Measurements from ENCODE around the gene FDXR.

FDXR gene

GRCh38 chr17:74848656-74849399 lies 24.0 kb downstream of the FDXR start:
- Mint-ChIP-seq H3K27ac (no peak overlapping the region), H3K4me3 (no peak overlapping the region), H3K4me1 (ENCODE audit: low read depth) (peaks cover 9% of the 10 kb centered on the region), H3K27me3 (ENCODE audit: low read depth) (peaks cover 26% of the 10 kb centered on the region), H3K36me3 (ENCODE audit: low read depth) (peaks cover 3% of the 10 kb centered on the region), H3K9me3 (no peaks in the 10 kb centered on the region)

- Mint-ChIP-seq H3K36me3 (ENCODE audit: low read depth) (peaks cover 3% of the 10 kb centered on the region), H3K27ac (no peak overlapping the region), H3K9me3 (no peaks in the 10 kb centered on the region), H3K27me3 (ENCODE audit: low read depth) (peaks cover 25% of the 10 kb centered on the region), H3K4me1 (ENCODE audit: low read depth) (no peaks in the 10 kb centered on the region), H3K4me3 (no peak overlapping the region)
These were observed 26.2 kb downstream of the FDXR start for GRCh38 chr17:74846621-74847020.

GRCh38 chr17:74843352-74843627 lies 29.5 kb downstream of the FDXR start:
- Mint-ChIP-seq H3K9me3 (no peaks in the 10 kb centered on the region), H3K4me3 (no peak overlapping the region), H3K27me3 (ENCODE audit: low read depth) (peaks cover 25% of the 10 kb centered on the region), H3K27ac (no peak overlapping the region), H3K4me1 (ENCODE audit: low read depth) (peaks cover 7% of the 10 kb centered on the region), H3K36me3 (ENCODE audit: low read depth) (peaks cover 3% of the 10 kb centered on the region)

DNA sequence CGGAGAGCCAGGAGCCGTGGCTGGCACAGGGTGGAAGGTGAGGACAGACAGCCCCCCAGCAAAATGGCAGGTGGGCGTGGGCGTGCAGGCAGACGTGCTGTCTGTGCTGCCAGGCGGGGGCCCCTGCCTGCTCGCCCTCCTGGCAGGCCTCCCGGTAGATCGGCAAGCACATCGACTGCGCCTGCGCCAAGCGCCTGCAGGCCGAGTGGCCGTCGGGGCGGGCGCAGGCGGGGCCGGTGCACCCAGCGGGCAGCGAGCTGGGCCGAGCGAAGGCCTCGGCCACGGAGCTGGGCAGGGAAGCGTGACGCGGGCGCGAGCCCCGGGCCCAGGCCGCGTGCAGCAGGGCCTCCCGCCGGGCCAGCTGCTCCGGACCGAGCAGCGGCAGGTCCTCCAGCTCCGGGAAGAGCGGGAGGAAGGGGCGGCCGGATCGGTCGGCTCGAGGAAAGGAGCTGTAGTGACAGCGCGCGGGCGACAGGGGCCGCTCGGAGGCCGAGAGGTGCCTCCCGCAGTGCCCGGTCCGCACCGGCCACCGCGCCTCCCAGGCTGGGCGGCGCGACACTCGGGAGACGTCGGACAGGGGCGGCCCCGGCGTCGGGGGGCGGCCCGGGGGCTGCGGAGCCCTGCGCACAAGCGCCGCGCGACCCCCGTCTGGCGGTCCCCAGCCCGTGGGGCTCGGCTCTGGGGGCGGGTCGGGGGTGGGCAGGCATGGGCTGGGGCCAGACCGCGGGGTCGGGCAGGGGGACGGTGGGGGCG lies 30.0 kb downstream of the FDXR start:
- peaks cover 3% of the 10 kb centered on the region for H3K36me3 Mint-ChIP-seq (ENCODE audit: low read depth)
- no peak overlapping the region for H3K27ac Mint-ChIP-seq
- H3K27me3 Mint-ChIP-seq (ENCODE audit: low read depth), result peaks cover 25% of the 10 kb centered on the region
- peaks cover 7% of the 10 kb centered on the region for H3K4me1 Mint-ChIP-seq (ENCODE audit: low read depth)
- no peak overlapping the region for H3K4me3 Mint-ChIP-seq
- no peaks in the 10 kb centered on the region for H3K9me3 Mint-ChIP-seq

DNA sequence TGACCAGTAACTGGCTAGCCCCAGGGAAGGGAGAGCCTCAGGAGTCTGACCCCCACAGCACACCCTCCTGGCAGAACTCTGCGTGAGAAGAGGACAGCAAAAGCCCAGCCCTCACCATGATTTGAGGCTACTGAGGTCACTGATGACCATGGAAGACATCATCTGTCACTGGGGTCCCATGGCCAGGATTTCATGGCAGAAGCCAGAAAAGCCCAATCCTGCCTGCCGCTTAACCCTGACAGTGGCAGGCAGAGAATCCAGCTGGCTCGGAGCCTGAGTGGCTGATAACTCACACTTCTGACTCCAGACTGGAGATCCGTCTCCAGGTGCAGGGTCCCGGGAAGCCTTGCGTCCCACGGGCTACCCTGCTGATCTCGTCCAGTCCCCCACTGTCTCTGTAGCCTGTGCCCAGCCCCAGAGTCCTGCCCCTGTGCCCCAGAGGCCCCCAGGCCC lies 30.6 kb downstream of the FDXR start:
- Mint-ChIP-seq H3K4me1 (ENCODE audit: low read depth) (peaks cover 7% of the 10 kb centered on the region), H3K36me3 (ENCODE audit: low read depth) (peaks cover 3% of the 10 kb centered on the region), H3K4me3 (no peak overlapping the region), H3K27me3 (ENCODE audit: low read depth) (peaks cover 25% of the 10 kb centered on the region), H3K9me3 (no peaks in the 10 kb centered on the region), H3K27ac (no peak overlapping the region)

DNA sequence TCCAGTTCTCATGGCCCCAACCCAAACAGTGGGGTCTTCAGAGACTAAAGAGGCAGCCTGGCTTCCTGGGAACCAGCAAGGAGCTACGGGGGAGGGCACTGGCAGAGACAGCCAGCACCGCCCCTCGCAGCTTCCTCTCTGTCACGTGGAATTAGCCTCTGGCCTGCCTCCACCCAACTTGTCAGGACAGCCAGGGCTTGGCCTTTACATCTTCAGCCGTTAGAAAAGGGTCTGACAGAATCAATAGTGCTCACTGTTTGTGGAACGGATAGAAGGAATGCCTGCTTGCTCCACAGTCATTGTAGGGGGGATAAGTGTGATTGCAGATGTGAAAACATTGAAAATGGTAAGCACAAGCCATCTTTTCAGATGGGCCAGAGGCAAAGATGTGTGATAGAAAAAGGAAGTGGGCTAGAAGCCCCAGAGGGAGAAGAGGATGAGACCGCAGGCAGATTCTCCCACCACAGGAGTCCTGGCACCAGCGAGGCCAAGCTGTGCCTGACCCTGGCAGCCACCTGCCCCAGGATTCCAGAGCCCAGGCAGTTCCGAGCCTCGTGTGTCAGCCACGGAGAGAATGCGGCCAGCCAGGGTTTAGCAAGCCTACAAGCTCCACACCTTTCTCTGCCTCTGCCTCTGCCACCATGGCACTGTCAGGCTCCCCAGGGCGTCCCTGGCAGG lies 31.7 kb downstream of the FDXR start:
- no peak overlapping the region for H3K4me3 Mint-ChIP-seq
- H3K27me3 Mint-ChIP-seq (ENCODE audit: low read depth), result peaks cover 25% of the 10 kb centered on the region
- peaks cover 5% of the 10 kb centered on the region for H3K36me3 Mint-ChIP-seq (ENCODE audit: low read depth)
- peaks cover 7% of the 10 kb centered on the region for H3K4me1 Mint-ChIP-seq (ENCODE audit: low read depth)
- no peaks in the 10 kb centered on the region for H3K9me3 Mint-ChIP-seq
- H3K27ac Mint-ChIP-seq, result no peak overlapping the region

DNA sequence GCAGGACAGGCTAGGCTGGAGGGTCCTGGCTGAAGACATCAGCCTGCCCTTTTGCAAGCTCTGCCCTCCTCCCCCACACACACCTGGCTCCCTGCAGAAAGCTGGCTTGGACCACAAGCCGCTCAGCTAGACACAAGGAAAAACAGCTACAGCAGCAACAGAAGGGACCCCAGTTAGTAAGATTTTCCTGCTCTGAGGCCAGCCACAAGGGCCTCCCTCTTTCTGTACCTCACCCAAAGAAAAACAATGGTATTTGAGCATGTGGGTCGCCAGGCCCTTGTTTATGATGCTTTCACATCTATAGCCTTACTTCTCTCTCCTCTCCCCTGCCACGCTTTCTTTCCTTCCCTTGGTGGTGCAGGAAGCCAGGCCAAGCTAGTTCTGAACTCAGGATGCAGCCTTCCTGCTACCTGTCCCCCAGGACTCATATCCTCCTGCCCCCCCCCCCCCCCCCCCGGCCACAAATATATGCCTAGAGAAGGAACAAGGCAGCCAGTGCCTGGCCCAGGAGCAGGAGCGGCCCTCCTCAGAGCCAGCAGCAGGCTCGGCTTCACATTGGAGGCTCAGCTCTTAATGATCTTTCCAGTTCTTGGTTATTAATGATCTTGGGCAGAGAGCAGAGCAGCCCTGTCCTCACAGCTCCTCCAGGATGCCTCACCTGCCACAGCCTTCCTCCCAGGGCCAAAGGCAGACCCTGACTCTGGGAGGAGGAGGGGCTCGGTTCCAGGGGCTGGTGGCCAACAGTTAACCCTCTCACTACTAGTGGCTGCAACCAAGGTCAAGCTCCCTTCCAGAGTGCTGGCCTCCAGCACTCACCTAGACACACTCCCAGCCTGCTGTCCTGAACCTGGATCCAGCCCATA lies 32.6 kb downstream of the FDXR start:
- Mint-ChIP-seq H3K36me3 (ENCODE audit: low read depth) (peaks cover 5% of the 10 kb centered on the region), H3K27ac (peak overlapping the region; percentile 36), H3K9me3 (no peaks in the 10 kb centered on the region), H3K27me3 (ENCODE audit: low read depth) (peaks cover 25% of the 10 kb centered on the region), H3K4me1 (ENCODE audit: low read depth) (peaks cover 7% of the 10 kb centered on the region), H3K4me3 (no peak overlapping the region)

- H3K4me1 Mint-ChIP-seq (ENCODE audit: low read depth), result peaks cover 7% of the 10 kb centered on the region
- H3K27ac Mint-ChIP-seq, result no peak overlapping the region
- H3K36me3 Mint-ChIP-seq (ENCODE audit: low read depth), result peaks cover 2% of the 10 kb centered on the region
- no peaks in the 10 kb centered on the region for H3K9me3 Mint-ChIP-seq
- peaks cover 12% of the 10 kb centered on the region for H3K27me3 Mint-ChIP-seq (ENCODE audit: low read depth)
- H3K4me3 Mint-ChIP-seq, result no peak overlapping the region
These were observed 34.5 kb downstream of the FDXR start for GRCh38 chr17:74838274-74838673.

- Mint-ChIP-seq H3K4me1 (ENCODE audit: low read depth) (peaks cover 7% of the 10 kb centered on the region), H3K27me3 (ENCODE audit: low read depth) (peaks cover 8% of the 10 kb centered on the region), H3K9me3 (no peaks in the 10 kb centered on the region), H3K36me3 (ENCODE audit: low read depth) (peaks cover 2% of the 10 kb centered on the region), H3K4me3 (no peak overlapping the region), H3K27ac (no peak overlapping the region)
These were observed 35.9 kb downstream of the FDXR start for GRCh38 chr17:74836691-74837467.

- no peak overlapping the region for H3K4me3 Mint-ChIP-seq
- peaks cover 7% of the 10 kb centered on the region for H3K4me1 Mint-ChIP-seq (ENCODE audit: low read depth)
- H3K9me3 Mint-ChIP-seq, result no peaks in the 10 kb centered on the region
- no peak overlapping the region for H3K27ac Mint-ChIP-seq
- peaks cover 2% of the 10 kb centered on the region for H3K36me3 Mint-ChIP-seq (ENCODE audit: low read depth)
- peaks cover 3% of the 10 kb centered on the region for H3K27me3 Mint-ChIP-seq (ENCODE audit: low read depth)
These were observed 36.6 kb downstream of the FDXR start for GRCh38 chr17:74836191-74836590.

DNA sequence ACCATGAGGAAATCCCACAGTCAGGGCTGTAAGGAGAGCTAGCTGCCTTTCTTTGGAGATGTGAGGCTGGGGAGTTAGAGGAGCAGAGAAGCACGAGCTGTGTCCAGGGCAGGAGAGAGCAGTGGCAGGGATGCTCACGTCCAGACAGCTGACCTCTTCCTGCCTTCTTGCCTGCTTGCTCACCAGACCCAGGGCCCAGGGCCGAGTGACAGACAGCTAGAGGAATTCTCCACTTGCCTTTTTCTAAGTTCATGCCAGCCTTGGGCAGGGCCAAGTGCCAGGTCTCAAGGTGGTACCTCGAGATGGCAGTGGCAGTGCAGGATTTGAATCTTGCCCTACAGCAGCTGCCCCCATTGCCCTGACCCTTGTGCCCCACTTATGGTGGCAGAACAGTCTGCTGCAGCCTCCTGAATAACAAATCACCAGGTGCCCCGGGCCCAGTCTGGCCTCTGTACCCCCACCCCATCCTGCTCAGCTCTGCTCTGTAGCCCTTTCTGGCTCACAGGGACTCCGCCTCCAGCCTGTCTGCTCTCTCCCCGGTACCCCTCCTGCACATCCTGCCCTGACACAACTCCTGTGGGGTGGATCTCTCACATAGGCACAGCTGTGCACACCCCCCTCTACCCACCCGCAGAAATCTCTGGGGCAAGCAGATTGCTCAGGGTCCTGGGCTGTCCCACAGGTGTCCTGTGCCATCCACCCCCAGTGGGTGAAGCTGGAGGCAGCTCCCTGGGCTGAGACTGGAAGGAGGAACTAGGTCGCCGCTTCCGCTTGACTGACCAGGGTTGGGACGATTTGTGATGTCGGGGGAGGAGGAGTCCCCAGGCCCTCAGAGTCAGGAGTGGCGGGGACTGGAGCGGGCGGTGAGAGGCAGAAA lies 39.1 kb downstream of the FDXR start:
- no peaks in the 10 kb centered on the region for H3K4me1 Mint-ChIP-seq (ENCODE audit: low read depth)
- H3K4me3 Mint-ChIP-seq, result no peak overlapping the region
- H3K36me3 Mint-ChIP-seq (ENCODE audit: low read depth), result peaks cover 2% of the 10 kb centered on the region
- H3K27me3 Mint-ChIP-seq (ENCODE audit: low read depth), result no peaks in the 10 kb centered on the region
- no peaks in the 10 kb centered on the region for H3K9me3 Mint-ChIP-seq
- no peak overlapping the region for H3K27ac Mint-ChIP-seq

- H3K4me1 Mint-ChIP-seq (ENCODE audit: low read depth), result no peaks in the 10 kb centered on the region
- no peak overlapping the region for H3K4me3 Mint-ChIP-seq
These were observed 40.4 kb downstream of the FDXR start for GRCh38 chr17:74832421-74832820.

More at GRCh38 chr17:74832421-74832820, 40.4 kb downstream of the FDXR start:
- H3K9me3 Mint-ChIP-seq, result no peaks in the 10 kb centered on the region
- H3K27me3 Mint-ChIP-seq (ENCODE audit: low read depth), result no peaks in the 10 kb centered on the region
- H3K27ac Mint-ChIP-seq, result no peak overlapping the region
- H3K36me3 Mint-ChIP-seq (ENCODE audit: low read depth), result peaks cover 2% of the 10 kb centered on the region
